ENCODE measurements around the gene NUDT4.
"Not testable (repeated sequence)": the region's sequence is repeated elsewhere in the genome, so short reads cannot be mapped to it uniquely, and the experiment has no call there.

NUDT4 gene

DNA sequence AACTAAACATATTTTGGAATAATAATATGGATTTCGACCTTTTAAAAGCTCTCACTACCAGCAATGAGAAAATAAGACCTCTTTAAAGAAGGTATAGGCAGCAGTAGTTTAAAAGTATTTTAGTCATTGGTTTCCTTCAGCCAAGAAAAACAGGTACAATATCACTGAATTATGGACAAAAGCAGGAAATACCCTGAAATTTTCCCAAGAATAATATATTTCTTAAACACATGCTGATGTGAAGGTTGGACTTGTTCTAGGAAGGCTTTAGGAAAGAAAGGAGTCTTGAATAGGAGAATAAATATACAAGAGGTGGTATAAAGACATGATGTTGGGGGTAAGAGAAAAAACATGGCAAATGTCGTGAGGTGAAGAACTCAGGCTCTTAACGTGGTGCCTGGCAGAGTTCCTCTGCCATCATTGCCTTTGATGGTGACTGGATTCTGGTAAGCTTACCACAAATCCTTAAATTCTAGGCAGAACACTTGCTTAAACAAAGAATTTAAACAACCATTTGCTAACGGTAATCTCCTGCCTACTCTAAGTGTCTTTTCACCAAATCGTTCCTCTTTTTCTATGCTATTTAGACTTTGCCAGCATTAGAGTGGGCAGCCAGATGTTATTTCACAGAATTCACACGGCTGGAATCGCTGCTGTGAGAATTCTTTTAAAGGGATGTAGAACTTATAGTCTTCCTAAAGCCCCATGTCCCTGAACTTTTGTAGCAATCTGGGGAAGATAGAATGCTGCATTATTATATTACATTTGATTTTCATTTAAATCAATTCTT is 11.9 kb upstream of the NUDT4 start:
- no peak overlapping the region for H3K27ac ChIP-seq
- DNase-seq (ENCODE audit: low read depth, low spot score): no peak

GRCh38 chr12:93366422-93366821 is 11.3 kb upstream of the NUDT4 start:
- no peak for DNase-seq (ENCODE audit: low read depth, low spot score)
- no peak overlapping the region for H3K27ac ChIP-seq

GRCh38 chr12:93368766-93369165 is 9.0 kb upstream of the NUDT4 start:
- DNase-seq (ENCODE audit: low read depth, low spot score): no peak
- H3K27ac ChIP-seq: no peak overlapping the region

DNA sequence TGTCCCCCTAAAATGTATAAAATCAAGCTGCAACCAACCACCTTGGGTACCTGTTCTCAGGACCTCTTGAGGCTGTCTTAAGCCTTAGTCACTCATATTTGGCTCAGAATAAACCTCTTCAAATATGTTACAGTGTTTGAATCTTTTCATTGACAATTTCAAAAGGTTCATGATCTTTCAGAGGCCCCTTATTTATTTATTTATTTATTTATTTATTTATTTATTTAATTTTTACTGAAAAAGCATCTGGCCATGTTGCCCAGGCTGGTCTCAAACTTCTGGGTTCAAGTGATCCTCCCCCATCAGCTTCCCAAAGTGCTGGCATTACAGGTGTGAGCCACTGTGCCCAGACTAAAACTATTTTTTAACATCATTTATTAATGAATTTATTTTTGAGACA is 8.2 kb upstream of the NUDT4 start:
- no peak overlapping the region for H3K27ac ChIP-seq
- DNase-seq (ENCODE audit: low read depth, low spot score): no peak

- no peak for DNase-seq (ENCODE audit: low read depth, low spot score)
- no peak overlapping the region for H3K27ac ChIP-seq
These were observed 6.8 kb upstream of the NUDT4 start for GRCh38 chr12:93370947-93371346.

DNA sequence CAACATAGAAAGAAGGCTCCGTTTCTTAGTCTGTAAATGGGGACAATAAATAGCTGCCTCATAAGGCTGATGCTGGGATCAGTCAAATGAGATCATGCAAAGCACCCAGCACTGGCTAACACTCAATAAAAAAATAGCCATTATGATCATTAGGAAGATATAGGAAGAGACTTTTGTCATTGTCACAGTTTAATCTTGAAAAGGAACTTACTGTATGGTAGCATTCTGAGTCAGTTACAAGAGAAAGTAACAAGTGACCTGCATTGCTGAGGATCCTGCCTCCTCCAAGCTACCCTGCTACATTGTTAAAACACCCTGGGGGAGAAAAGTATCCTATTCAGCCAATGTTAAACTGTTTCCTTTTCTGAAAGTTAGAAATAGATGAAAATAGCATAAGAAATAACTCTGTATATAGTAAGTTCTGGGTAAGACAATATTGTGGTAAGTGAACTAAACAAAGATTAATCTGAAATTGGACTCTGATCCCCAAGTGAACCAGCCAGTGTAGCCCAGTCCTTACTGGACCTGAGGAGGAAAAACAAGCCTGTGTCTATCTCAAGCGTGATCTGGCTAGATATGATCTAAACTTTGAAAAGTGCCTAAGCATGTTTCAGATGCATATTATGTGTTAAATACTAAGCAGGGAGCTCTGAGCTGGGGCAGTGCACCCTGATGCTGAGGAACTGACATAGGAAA is 3.6 kb upstream of the NUDT4 start:
- DNase-seq (ENCODE audit: low read depth, low spot score): no peak

GRCh38 chr12:93375906-93376305 is 1.8 kb upstream of the NUDT4 start:
- DNase-seq (ENCODE audit: low read depth, low spot score): no peak
- H3K27ac ChIP-seq: no peak overlapping the region

More for the DNA sequence above, 3.6 kb upstream of the NUDT4 start:
- no peak overlapping the region for H3K27ac ChIP-seq

- DNase-seq (ENCODE audit: low read depth, low spot score): no peak
- H3K27ac ChIP-seq: peak overlapping the region; percentile 76
These were observed 1.1 kb upstream of the NUDT4 start for GRCh38 chr12:93376436-93377251.

DNA sequence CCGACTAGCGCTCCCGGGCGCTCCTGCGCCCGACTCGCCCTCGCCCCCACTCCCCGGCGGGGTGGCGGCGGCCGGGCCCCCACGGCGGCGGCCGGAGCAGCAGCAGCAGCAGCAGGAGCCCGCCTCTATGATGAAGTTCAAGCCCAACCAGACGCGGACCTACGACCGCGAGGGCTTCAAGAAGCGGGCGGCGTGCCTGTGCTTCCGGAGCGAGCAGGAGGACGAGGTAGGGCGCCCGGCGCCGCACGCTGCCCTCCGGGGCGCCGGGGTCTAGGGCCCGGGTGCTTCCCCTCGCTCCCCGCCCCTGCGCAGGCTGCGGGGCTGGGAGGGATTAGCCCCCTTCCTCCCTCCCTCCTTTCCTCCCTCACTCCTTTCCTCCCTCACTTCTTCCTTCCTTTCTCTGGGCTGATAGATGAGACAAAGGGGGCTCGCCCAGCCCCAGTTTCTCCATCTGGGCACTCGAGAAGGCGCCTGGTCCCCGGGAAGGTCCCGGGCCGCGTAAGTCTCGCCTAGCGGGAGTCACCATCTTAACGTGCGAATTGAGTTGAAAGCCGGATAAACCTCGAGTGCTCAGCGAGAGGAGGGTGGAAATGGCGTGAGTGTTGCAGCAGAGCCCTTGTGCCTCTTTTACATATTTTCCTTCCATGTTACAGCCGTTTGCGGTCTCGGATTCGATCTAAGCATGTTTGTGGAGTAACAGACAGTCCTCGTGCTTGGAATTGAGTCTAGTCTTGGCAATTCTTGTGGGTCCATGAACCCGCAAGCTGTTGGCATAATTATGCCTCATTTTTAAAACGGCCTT is 672 bp downstream of the NUDT4 start:
- DNase-seq (ENCODE audit: low read depth, low spot score): not testable (repeated sequence)
- peak overlapping the region; percentile 76 for H3K27ac ChIP-seq

GRCh38 chr12:93378998-93379325 is 1.2 kb downstream of the NUDT4 start:
- H3K27ac ChIP-seq: peak overlapping the region; percentile 76
- no peak for DNase-seq (ENCODE audit: low read depth, low spot score)

- DNase-seq (ENCODE audit: low read depth, low spot score): no peak
- H3K27ac ChIP-seq: peak overlapping the region; percentile 76
These were observed 1.7 kb downstream of the NUDT4 start for GRCh38 chr12:93379326-93379980.

DNA sequence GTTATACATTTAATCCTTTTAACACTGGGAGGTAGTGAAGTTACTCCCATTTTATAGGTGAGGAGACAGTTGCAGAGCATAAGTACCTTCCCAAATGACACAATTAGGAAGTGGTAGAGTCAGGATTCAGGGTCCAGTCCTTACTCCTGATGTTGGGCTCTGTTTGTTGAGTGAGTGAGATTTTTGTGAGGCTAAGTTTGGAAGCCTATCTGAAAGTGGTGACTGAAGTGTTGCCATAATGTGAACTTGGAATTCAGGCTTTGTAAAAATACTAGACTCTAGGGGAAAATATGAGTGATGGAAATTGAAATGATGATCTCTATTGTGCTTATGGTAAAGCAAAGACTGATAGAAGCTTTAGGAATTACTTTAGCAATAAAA is 2.2 kb downstream of the NUDT4 start:
- peak overlapping the region; percentile 76 for H3K27ac ChIP-seq
- DNase-seq (ENCODE audit: low read depth, low spot score): no peak

DNA sequence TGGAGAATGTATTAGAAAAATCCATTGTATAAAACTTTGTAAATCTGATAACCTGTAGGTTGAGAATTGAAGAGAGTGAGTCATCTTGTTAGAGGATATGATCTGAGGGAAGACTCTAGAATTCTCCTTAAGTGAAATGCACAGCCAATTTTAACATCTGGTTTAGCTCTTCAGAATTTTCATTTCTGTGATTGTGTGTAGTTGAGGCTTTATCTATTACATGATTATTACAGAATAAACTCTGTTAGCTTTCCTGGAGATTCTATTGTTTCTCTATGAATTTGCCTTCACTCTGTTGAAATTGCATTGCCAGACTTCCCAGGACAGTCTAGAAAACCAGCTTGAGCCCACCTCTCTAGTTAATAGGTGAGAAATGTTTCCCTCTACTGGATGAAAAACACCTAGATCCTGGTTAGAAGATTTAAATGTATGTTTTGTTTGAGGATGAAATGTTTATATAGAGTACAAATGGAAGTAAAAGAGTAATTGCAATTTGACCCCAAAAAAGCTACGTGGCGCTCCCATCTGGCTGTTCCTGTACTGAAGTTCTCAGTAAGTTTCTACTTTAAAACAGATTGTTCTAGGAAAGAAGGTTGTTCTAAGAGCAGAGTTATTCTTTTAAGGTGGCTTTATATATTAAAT is 2.9 kb downstream of the NUDT4 start:
- H3K27ac ChIP-seq: peak overlapping the region; percentile 76
- no peak for DNase-seq (ENCODE audit: low read depth, low spot score)

GRCh38 chr12:93381161-93381975 is 3.6 kb downstream of the NUDT4 start:
- no peak for DNase-seq (ENCODE audit: low read depth, low spot score)
- H3K27ac ChIP-seq: peak overlapping the region; percentile 76

DNA sequence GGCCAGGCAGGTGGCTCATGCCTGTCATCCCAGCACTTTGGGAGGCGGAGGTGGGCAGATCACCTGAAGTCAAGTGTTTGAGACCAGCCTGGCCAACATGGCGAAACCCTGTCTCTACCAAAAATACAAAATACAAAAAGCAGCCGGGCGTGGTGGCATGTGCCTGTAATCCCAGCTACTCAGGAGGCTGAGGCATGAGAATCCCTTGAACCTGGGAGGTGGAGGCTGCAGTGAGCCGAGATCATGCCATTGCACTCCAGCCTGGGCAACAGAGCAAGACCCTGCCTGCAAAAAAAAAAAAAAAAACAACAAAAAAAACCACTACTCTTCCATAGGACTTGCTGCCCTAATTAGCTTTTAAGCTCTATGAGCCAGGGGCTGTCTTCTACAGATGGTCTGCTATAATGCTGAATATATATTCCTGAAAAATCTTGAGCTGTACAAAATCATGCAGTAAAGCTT is 4.3 kb downstream of the NUDT4 start:
- H3K27ac ChIP-seq; DNase-seq (ENCODE audit: low read depth, low spot score): not testable (repeated sequence)

DNA sequence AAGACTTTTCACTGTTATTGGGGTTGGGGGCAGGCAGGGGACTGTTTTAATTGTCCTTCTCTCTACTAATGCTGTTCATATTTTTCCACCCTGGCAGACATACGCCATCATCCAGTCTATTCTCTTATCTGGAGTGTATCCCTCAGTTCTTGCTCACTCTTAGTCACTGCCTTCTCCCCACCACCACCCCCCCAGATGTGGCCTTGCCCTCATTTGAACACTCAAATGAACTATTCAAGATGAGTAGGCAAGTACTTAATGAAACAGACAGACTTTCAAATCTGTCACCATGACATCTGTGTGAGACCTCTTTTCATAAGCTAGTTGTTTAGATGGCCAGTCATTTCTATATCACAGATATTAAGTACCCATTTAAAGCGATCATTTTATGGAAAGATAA is 10.1 kb downstream of the NUDT4 start:
- no peak for DNase-seq (ENCODE audit: low read depth, low spot score)
- no peak overlapping the region for H3K27ac ChIP-seq

- no peak for DNase-seq (ENCODE audit: low read depth, low spot score)
- H3K27ac ChIP-seq: no peak overlapping the region
These were observed 12.3 kb downstream of the NUDT4 start for GRCh38 chr12:93390031-93390430.

- H3K27ac ChIP-seq: no peak overlapping the region
- no peak for DNase-seq (ENCODE audit: low read depth, low spot score)
These were observed 13.0 kb downstream of the NUDT4 start for GRCh38 chr12:93390549-93391297.

All from epithelial cell of prostate (primary cell).